PC-3 (cell line): Measurements from ENCODE around the gene NKAIN2.

Experiments used
- CTCF ChIP-seq: fragments of 300-600 bp; sonication (generic); conservative IDR thresholded peaks from 2 replicates; pipeline ENCODE4 v1.5.1; 2017; ENCODE audit warnings: antibody characterized with exemption, low read depth, mild to moderate bottlenecking, low read length
- EZH2 ChIP-seq: fragments of 300-600 bp; sonication (generic); IDR thresholded peaks from one replicate; pipeline ENCODE4 v1.6.1; 2017; ENCODE audit warnings: antibody characterized with exemption, mild to moderate bottlenecking, low read length; ENCODE audit not compliant: unreplicated experiment
- EZH2phosphoT487 ChIP-seq: fragments of 300-600 bp; sonication (generic); IDR thresholded peaks from 2 replicates; pipeline ENCODE4 v1.6.1; 2018; ENCODE audit warnings: mild to moderate bottlenecking, antibody characterized with exemption, low read length, borderline replicate concordance

GRCh38 chr6:124676033-124676432 is 872.4 kb downstream of the NKAIN2 start:
- no peak for TF ChIP-seq CTCF
- TF ChIP-seq EZH2: no peak
- no peak for TF ChIP-seq EZH2phosphoT487
